HG02678 (cell line): Measurements from ENCODE around the gene SMLR1.

ENCODE experiments used
- ATAC-seq: cut with Tn5 transposase; IDR thresholded peaks from one replicate; pipeline ENCODE4 v1.9.1; 2021; ENCODE audit warnings: mild to moderate bottlenecking, moderate library complexity; ENCODE audit not compliant: unreplicated experiment

The SMLR1 gene

DNA sequence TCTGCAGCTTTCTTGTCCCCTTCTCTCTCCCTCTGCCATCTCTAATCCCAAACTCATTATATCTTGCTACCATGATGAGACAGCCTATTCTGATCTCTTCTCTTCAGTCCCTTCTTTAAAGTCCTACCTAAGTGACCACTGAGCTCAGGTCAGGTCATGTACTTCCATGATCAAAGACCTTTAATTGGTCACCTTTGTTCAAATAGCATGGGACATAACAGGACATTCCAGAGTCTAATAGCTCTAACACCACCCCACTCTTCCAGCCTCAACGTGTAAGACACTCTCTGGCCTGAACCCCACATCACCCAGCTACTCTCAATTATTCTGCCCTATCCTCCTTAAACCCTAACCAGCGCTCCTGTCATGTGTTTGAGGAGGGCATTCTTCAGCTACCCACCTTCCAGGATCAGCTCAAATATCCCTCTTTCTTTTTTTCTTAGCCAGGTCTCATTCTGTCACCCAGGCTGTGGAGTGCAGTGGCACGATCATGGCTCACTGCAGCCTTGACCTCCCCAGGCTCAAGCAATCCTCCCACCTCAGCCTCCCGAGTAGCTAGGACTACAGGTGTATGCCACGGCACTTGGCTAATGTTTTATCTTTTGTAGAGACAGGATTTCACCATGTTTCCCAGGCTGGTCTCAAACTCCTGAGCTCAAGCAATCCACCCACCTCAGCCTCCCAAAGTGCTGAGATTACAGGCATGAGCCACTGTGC lies 2.1 kb upstream of the SMLR1 start:
- no peak for ATAC-seq

DNA sequence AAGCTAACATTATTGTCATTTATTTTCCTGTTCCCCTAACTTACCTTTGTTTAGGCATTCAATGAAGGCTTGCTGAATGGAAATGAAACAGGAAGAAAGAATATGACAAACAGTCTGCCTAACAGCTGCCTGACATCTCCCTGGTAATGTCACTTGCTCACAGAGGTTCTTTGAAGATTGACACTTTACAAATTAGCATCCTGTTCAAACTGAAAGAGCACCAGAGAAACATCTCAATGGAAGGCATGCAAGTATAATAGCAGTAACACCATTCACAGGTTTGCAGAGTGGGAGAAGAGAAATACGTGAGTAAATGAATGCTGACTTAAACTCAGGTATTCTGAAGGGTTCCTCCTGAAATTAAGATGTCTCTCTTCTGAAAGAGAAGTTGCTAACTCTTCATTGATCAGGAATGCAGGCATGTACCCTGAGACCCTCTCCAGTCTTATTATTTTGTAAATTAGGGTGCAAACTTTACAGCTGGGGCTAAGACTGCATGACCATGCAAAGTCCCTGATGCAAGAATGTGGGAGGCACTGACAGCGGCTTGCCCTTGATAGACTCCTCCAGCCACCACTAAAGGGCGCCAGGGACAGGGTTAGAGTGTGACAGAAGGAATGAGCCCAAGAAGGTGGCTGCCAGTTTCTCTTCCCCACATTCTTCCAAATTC lies 1.3 kb upstream of the SMLR1 start:
- no peak for ATAC-seq

DNA sequence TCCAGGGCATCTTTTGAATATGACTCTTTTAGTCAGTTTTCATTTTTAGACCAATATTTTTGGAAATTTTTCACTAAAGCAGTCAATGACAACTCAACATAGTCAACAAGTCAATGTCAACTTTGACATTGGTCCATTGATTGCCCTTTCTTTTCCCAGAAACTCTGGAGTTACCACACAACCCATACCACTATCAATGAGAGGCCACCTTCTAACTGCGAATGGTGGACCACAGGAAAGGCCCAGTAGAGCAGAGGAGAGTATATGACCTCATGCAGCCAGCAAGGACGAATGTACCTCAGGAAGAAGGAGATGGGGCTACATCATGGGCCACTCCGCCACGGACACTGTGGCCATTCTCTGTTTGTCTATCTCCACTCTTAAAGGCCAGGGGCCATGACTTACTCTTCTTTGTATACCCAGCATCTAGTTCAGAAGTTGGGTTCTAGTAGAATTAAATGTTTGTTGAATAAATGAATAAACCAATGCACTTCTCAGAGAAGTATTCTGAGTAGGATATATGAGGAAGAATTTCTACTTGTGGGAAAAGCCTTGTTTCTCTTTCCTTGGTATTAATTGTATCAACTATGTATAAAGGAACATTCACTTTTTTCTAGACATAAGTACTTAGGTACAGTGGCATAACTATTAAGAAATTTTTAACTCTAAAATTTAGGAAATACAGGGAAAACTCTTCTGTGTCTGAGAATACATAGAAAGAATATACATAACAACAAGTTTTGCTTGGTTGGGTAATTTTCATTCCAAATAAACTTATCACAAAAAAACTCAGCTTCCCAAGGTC lies 562 bp upstream of the SMLR1 start:
- ATAC-seq: no peak

DNA sequence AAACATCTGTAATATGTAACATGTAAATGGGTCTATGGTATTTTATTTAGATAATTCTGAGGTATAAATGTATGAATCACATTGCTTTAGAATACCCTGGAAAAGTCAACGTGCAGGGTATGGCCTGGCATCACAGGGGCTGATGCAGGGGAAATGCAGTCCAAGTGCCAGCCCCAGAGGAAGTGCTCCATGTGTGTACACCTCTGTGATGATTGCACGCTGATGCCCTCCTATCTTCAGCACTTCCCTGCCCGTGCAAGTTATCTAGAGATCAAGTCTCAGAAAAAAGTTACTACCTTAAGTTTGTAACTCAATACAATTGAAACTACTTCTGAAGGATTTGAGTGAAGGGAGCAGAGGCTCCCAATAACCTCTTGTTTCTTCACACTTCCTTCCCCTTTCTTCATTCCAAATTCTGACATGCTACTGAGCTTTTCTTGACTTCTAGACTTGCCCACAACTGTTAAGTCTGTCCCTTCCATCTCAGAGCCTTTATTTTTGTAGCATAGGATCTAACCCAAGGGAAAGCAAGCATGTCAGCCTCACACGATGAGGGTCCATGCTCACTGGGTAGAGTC lies 2.2 kb downstream of the SMLR1 start:
- ATAC-seq: no peak

DNA sequence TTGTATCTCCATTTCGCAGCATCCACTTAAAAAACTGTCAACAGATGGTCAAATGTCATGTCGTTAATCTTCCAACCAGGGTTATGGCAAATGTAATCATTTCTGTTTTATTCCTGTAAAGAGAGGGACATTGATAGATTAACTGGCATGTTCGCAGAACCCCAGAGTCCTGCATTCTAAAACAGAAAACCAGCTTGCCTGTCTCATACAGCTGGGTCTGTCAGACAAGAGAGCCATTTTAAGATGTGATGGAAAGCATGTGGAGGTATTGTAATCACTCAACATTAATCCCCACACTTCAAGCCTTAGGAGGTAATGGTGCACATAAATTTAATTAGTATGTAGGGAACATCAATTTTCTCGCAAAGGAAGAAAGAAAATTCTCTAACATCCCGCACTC lies 4.4 kb downstream of the SMLR1 start:
- ATAC-seq: no peak

DNA sequence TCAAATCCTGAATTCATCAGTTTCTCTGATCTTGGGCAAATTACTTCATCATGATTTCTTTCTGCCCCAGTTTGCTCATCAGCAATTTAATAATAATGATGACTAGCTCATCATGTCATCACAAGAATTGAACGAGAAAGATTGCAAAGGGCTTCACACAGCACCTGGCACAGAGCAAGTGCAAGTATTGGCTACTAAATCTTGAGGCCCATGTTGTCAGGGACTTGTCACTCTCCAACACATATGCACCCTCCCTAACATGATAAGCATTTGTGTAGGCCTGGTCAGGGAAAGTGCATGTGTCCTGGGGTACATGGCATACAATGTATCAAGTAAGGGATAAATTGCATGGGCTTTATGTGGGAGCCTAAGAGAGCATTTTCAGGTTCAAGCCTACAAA lies 6.4 kb downstream of the SMLR1 start:
- no peak for ATAC-seq

DNA sequence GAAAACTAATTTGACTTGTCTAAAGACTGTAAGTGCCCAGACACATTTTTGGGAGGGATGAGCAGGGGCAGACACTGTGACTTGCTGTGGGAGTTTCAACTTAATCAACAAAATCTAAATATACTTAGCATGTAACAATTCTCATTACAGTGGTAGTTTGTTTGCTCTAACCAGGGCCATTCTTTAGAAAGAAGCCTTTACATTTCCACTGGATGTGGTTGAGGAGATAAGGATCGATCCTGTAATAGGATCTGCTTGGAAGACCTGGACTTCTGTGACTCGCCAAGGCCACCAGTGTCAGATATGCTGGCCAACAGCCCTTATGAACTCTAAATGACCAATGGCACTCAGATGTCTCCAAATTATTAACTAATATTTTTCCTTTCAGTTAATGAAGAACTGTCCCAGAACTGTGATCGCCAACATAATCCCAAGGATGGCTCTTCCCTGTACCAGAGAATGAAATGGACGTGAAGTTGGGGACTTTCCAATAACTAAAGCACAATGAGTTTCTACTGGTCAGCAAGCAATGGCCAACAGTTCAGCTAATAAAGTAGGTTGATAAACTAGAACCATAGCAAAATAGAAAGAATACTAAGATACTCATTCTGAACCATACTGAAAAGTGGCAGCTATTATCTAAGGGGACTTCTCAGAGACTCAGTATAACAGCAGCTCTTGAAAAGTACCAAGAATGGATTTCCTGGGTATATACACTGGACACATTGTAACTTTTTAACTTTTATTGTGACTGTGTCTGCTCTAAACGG lies 7.5 kb downstream of the SMLR1 start:
- ATAC-seq: no peak

DNA sequence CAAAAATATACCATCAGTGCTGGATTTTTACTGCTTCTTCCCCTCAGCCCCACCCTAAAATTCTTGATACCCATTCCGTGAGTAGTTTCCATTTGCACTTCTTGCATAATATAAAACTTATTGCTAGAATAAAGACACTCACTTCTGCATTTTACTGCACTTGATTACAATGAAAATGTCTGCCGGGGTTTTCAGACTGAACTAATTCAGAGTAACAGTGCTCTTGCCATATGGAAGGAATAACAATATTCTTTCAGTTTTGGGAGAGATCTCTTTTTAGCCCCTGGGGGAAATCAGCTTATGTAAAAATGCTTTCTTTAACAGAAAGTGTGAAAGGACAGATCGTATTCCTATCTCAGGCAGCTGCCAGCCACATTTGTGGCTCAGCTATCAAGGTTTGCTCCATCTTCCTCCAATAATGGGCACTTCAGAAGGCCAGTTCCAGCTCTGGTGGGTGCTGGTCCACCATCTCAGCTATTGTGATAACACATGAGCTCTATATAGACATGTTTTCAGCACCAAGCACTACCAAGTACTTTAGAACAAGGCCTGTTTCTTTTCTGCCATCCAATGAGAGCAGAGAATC lies 8.9 kb downstream of the SMLR1 start:
- no peak for ATAC-seq

DNA sequence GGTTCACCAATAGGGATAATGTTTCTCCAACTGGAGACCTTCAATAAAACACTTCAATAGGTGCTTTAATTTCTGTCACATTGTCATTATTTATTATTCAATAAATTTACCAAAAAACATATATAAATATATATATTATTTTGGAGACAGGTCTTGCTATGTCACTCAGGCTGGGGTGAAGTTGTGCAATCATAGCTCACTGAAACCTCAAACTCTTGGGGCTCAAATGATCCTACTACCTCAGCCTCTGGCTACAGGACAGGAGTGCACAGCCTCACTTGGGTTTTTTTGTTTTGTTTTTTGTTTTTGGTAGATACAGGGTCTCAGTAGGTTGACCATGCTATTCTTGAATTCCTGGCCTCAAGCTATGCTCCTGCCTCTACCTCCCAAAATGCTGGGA lies 9.9 kb downstream of the SMLR1 start:
- no peak for ATAC-seq

DNA sequence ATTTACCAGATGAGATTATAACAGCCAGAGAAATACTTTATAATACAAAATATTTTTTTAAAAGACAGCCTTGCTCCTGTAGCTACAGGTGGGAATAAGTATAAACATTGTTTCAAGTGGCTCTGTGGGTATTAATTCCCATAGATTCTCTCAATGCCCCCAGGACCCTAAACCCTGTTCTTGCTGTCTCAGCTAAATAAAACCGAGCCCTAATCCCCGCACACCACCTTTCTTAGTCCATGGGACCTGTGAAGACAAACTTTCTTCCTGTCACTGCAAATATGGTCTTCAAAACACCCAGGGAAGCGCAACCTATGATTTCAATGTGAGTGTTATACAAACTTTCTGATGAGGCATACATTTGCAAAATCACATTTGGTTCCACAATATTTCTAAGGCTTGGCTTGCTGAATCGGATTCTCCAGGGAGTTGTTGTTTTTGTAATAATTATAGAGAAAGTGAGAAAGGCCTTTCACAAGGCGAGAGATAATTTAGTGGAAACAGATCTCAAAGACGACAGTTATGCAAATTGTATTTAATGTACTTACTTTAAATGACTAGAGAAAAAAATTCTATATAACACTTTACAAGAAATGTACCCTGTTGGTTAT lies 11.1 kb downstream of the SMLR1 start:
- ATAC-seq: no peak

DNA sequence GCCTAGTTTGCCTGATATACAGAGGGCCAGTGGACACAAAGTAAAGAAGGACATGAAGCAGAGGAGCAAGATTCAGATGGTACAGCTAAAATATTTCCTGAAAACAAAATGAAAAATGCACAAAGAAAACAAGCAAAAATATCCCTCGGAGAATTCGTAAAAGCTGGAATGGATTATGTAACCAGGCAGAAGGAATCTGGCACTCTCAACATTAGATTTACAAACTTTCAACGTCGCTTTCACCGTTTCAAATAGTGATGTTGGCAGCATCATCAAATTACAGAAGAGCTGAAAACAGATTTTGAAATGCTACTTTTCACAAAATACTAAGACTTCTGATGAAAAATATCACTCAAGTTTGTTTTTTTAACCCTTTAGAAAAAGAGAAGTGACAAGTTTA lies 11.7 kb downstream of the SMLR1 start:
- no peak for ATAC-seq

DNA sequence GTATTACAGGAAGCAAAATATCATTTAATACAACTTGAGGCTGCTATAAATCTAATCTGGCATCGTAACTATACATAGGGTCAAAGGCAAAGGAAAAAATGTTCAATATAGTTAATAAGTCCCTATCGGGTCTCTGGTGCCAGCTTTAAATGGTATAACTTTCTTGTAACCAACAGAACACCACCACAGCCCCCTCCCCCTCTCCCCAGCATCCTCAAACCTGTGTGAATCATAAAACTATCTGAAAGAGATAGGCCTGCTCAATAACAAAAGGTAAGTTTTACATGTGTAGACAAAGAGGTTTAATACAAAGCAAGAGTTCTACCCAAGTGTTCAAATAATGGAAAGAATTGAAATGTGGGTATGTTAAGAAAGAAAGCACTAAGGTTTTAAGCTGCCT lies 12.2 kb downstream of the SMLR1 start:
- ATAC-seq: no peak

DNA sequence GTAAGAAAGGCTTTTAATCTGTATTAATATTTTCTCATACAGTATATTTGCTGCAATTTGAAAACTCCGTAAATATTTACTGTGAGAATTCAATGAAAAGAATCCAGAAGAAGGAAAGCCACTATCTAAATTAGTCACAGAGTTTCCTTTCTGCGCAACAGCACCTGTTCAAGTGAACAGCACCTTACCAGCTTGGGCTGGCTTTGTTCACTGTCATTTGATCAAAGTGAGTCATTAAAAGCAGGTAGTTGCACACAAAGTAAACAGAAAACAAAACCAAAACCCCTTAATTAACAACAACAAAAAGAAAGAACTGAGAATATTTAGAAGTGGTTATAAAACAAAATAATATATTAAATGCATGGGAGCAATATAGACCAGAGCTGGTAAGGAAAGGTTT lies 12.8 kb downstream of the SMLR1 start:
- ATAC-seq: no peak

DNA sequence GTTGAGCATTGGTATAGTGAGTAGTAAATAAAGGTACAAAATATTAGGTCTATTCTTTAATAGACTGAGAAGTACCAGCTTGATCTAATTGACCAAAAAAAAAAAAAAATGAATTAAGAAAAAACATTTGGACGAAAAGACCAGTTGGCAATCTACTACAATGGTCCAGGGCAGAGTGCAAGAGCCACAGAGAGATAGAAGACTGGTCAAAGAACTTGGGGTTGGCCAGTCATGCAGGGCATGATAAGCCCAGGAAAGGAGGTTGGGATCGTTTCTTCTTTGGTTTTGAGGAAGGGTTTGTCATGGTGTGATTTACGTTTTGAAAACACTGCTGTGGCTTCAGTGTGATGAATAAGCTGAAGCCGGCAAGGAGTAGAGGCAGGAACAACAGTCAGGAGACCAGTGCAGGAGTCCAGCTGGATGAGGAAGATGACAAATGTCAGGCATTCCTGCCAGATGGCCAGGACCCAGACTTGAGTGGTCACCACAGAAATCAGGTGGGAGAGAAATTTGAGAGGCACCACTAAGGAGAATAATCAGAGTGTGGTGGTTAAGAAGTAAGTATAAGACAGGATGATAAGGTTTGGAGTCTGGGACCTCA lies 14.0 kb downstream of the SMLR1 start:
- ATAC-seq: no peak

DNA sequence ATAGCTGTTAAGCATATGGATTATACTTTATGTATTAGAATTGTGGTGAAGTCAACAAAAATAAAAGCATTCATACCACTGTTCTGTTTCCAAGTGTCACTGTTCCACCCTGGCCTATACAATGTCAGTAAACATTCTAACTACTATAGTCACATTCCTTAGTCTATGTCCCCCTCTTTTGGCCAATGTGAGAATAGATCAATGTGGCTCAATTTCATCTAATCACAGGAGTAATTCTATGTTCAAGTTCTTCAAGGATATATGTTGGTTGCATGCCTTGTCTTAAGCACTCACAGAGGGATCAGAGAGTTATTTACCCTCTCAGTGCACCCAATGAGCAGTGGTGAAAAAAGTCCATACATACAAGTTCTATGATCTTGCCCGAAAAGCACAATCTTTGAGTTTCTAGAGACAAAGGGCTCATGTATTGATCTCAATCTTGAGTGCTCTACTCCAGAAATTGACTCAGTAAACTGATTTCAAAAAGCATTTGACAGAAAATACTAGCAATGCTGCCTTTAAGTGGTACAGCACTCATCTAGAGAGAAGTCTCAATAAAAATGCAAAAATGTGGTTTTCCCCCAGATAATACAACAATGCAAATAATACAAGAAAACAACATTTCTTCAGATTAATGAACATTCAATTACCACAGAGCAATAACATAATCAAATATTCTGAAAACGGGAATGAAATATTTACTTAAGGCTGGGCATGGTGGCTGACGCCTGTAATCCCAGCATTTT lies 16.5 kb downstream of the SMLR1 start:
- peak; percentile 81 for ATAC-seq

DNA sequence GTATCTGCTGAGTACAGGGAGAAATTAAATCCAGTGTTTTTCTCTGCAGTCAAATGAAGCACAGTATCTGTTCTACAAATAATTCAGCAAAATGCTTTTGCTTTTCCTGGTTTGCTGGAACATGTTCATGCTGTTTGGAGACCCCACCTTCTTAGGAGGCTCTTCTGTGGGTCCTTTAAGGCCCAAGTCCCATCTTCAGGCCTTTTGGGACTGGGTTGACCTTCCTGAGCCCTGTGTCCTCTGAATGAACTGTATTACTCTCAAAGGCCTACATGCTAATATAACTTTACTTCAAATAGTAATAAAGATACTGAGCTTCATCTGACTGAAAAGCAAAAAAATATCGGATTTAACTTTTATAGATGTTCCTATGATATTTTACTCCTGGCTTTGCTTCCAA lies 19.3 kb downstream of the SMLR1 start:
- ATAC-seq: no peak

DNA sequence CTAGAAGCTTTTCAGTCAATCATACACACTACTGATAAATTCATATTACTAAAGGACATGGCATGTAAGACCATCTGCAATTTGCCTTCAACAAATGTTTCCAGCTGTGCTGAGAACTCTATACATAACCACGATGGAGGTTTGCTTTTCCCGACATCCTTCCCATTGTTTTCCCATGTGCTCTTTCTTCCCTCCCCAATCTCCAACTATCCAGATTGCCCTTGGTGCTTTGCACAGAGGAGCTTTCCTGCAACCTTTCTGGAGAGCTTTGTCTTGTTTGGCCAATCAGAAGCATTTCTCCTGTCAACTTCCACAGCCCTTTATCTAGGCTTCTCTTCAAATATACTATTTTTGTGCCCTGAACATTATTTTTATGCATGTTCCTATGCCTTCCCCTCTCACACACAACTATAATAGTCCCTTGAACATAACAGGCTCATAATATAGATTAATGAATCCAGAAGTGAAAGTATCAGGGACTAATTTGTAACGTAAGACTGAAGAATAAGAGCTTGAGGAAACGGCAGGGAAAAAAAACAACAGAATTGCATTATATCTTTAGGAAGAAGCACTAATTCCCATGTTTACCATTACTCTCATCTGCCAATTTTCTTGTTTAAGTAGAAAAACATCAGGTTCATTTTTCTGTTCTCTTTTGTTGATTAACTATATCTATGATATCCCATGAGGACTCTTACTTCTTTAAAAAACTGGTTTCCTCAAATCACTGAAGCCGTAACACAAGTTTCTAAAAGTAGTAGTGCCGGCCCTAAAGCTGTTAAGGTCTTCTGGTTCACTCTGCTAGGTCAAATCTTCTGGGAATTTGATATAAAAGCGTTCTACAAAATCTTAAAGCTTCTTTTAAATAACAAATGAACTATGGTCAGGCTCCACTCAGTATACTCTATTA lies 20.1 kb downstream of the SMLR1 start:
- ATAC-seq: no peak

DNA sequence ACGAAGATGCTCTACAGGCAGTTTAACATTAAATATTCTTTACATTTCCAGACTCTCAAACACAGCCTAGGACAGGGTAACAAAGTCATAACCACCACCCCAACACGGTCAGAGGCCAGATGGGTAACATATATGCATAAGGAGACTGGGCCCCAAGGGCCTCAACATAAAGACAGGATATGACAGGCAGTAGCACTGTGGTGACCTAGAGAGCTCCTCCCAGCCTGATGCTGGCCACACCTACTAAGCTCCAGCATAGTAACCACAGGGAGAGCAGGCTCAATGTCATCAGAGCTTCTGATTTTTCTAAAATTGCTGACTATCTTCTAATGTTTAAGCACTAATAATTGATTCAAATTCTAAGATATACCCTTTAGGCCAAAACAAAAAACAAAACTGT lies 21.7 kb downstream of the SMLR1 start:
- ATAC-seq: peak; percentile 86
